CD4-positive, CD25-positive, alpha-beta regulatory T cell (primary cell): ENCODE measurements around the gene ZNF121. TPM values are rescaled to one million over a fixed set of nuclear protein-coding genes. Genes with fewer than 3 reads are reported as not detected.
A peak's percentile ranks its signal among the peaks of the same experiment; 100 is the strongest.

ENCODE experiments used
- ATAC-seq, 2 donors: fragments of 150-1000 bp; cut with Tn5 transposase; one replicate each; pipeline ENCODE4 v1.10.0; 2021; ENCODE audit warnings: low read depth in 2 of 2, moderate number of reproducible peaks in 2 of 2, moderate library complexity in 1 of 2
- DNase-seq, 3 donors: peaks; one replicate each; pipeline versions ENCODE4 v3.0.0 to v3.0.0-alpha.2; 2012 to 2022; ENCODE audit warnings: mixed read lengths in 1 of 3
- H3K27ac ChIP-seq: one replicate; pipeline ENCODE4 v1.7.0; 2013; ENCODE audit warnings: mild to moderate bottlenecking, low read length; ENCODE audit not compliant: insufficient read depth, poor library complexity, severe bottlenecking
- H3K27me3 ChIP-seq: one replicate; pipeline ENCODE4 v1.7.0; 2013; ENCODE audit warnings: low read length; ENCODE audit not compliant: control insufficient read depth, insufficient read depth
- H3K36me3 ChIP-seq: one replicate; pipeline ENCODE4 v1.7.0; 2013; ENCODE audit warnings: mild to moderate bottlenecking, low read length, moderate library complexity; ENCODE audit not compliant: control insufficient read depth, insufficient read depth
- H3K4me1 ChIP-seq: 2 replicates; pipeline ENCODE4 v1.7.0; 2013; ENCODE audit warnings: mild to moderate bottlenecking, low read length; ENCODE audit not compliant: insufficient read depth, control insufficient read depth, poor library complexity, severe bottlenecking
- H3K4me3 ChIP-seq: one replicate; pipeline ENCODE4 v1.7.0; 2013; ENCODE audit warnings: low read depth, mild to moderate bottlenecking, low read length, moderate library complexity
- H3K9me3 ChIP-seq, 2 experiments: 1 replicate in 1 of 2; 2 replicates in 1 of 2; pipeline ENCODE4 v1.7.0; 2013; ENCODE audit warnings: low read length in 2 of 2, mild to moderate bottlenecking in 1 of 2, moderate library complexity in 1 of 2; ENCODE audit not compliant: control insufficient read depth in 2 of 2
- H3K27ac Mint-ChIP-seq, 3 donors: one replicate each; pipeline ENCODE4 v1.8.0; 2020 to 2022; ENCODE audit warnings: mild to moderate bottlenecking in 3 of 3, mixed read lengths in 3 of 3, moderate library complexity in 2 of 3
- H3K27me3 Mint-ChIP-seq: one replicate; pipeline ENCODE4 v1.8.0; 2022; ENCODE audit warnings: mild to moderate bottlenecking, mixed read lengths
- H3K36me3 Mint-ChIP-seq: one replicate; pipeline ENCODE4 v1.8.0; 2020; ENCODE audit warnings: mixed read lengths
- H3K4me1 Mint-ChIP-seq, 4 donors: one replicate each; pipeline ENCODE4 v1.8.0; 2020 to 2022; ENCODE audit warnings: mixed read lengths in 4 of 4, mild to moderate bottlenecking in 1 of 4
- H3K4me3 Mint-ChIP-seq, 4 donors: one replicate each; pipeline ENCODE4 v1.8.0; 2020 to 2022; ENCODE audit warnings: mild to moderate bottlenecking in 4 of 4, mixed read lengths in 4 of 4, moderate library complexity in 3 of 4
- H3K9me3 Mint-ChIP-seq, 7 donors: one replicate each; pipeline ENCODE4 v1.8.0; 2020 to 2022; ENCODE audit warnings: mixed read lengths in 7 of 7, mild to moderate bottlenecking in 3 of 7, moderate library complexity in 2 of 7
- polyA plus RNA-seq, 4 donors: library from polyadenylated mRNA; unstranded; fragments of 300-500 nt; fragmentation: Illumina TruSeq; gene quantifications; one replicate each; pipeline ENCODE4 v1.2.3, GENCODE V29; 2021
- total RNA-seq: library from RNA; stranded (reverse); gene quantifications from one replicate; pipeline ENCODE4 v1.2.3, GENCODE V29; 2022

ZNF121 gene
- total and polyA plus RNA-seq, 5 donors from 2014 or later, result 1.6 to 23.8 (median 5.3) TPM

- Mint-ChIP-seq H3K9me3 (peaks cover 8 to 59% (median 25%) of the 10 kb centered on the region in 7 donors), H3K36me3 (peaks cover 59% of the 10 kb centered on the region), H3K4me3 (peak overlapping the region in 3 of 4 donors; percentile 49 to 70 (median 52)), H3K27ac (peak overlapping the region in 1 of 3 donors; percentile 56), H3K27me3 (no peaks in the 10 kb centered on the region), H3K4me1 (peaks cover 0 to 44% (median 15%) of the 10 kb centered on the region in 4 donors)
- Histone ChIP-seq H3K36me3 (peaks cover 53% of the 10 kb centered on the region), H3K27me3 (no peaks in the 10 kb centered on the region), H3K4me1 (peaks cover 10% of the 10 kb centered on the region), H3K4me3 (no peak overlapping the region), H3K27ac (no peak overlapping the region), H3K9me3 (peaks cover 23 to 52% of the 10 kb centered on the region in 2 experiments)
- no peak for DNase-seq
- no peak for ATAC-seq
These were observed 48.4 kb downstream of the ZNF121 start for GRCh38 chr19:9535934-9536333.

- peaks cover 0 to 13% (median 0%) of the 10 kb centered on the region in 4 donors for H3K4me1 Mint-ChIP-seq
- H3K9me3 ChIP-seq, result peaks cover 57 to 91% of the 10 kb centered on the region in 2 experiments
These were observed 52.4 kb downstream of the ZNF121 start for GRCh38 chr19:9531933-9532332.

GRCh38 chr19:9528757-9529336 lies 55.5 kb downstream of the ZNF121 start:
- H3K36me3 Mint-ChIP-seq, result peaks cover 70% of the 10 kb centered on the region
- Histone ChIP-seq H3K4me1 (no peaks in the 10 kb centered on the region), H3K27ac (no peak overlapping the region), H3K4me3 (peak overlapping the region; percentile 5), H3K9me3 (peaks cover 76 to 92% of the 10 kb centered on the region in 2 experiments), H3K36me3 (peaks cover 56% of the 10 kb centered on the region), H3K27me3 (no peaks in the 10 kb centered on the region)
- H3K4me1 Mint-ChIP-seq, result no peaks in the 10 kb centered on the region
- H3K4me3 Mint-ChIP-seq, result no peak overlapping the region
- ATAC-seq, result no peak
- H3K27me3 Mint-ChIP-seq, result no peaks in the 10 kb centered on the region
- peak in 1 of 3 donors; percentile 7 for DNase-seq
- H3K9me3 Mint-ChIP-seq, result peaks cover 0 to 85% (median 38%) of the 10 kb centered on the region in 7 donors
- no peak overlapping the region for H3K27ac Mint-ChIP-seq

More at GRCh38 chr19:9531933-9532332, 52.4 kb downstream of the ZNF121 start:
- Mint-ChIP-seq H3K9me3 (peaks cover 0 to 79% (median 27%) of the 10 kb centered on the region in 7 donors), H3K36me3 (peaks cover 80% of the 10 kb centered on the region), H3K27me3 (no peaks in the 10 kb centered on the region), H3K27ac (no peak overlapping the region), H3K4me3 (no peak overlapping the region)
- ATAC-seq (no peak), DNase-seq (no peak)
- Histone ChIP-seq H3K4me1 (no peaks in the 10 kb centered on the region), H3K27ac (no peak overlapping the region), H3K4me3 (no peak overlapping the region), H3K27me3 (no peaks in the 10 kb centered on the region), H3K36me3 (peaks cover 81% of the 10 kb centered on the region)

GRCh38 chr19:9523885-9524474 lies 60.3 kb downstream of the ZNF121 start:
- H3K4me1 Mint-ChIP-seq, result no peaks in the 10 kb centered on the region
- H3K9me3 Mint-ChIP-seq, result peaks cover 0 to 78% (median 32%) of the 10 kb centered on the region in 7 donors
- no peaks in the 10 kb centered on the region for H3K4me1 ChIP-seq
- no peaks in the 10 kb centered on the region for H3K27me3 ChIP-seq
- H3K36me3 Mint-ChIP-seq, result peaks cover 36% of the 10 kb centered on the region
- H3K27me3 Mint-ChIP-seq, result no peaks in the 10 kb centered on the region
- H3K4me3 Mint-ChIP-seq, result no peak overlapping the region
- H3K4me3 ChIP-seq, result no peak overlapping the region
- no peak for ATAC-seq
- no peak overlapping the region for H3K27ac Mint-ChIP-seq
- peaks cover 9% of the 10 kb centered on the region for H3K36me3 ChIP-seq
- peaks cover 72 to 93% of the 10 kb centered on the region in 2 experiments for H3K9me3 ChIP-seq
- H3K27ac ChIP-seq, result no peak overlapping the region
- DNase-seq, result no peak

Other genes starting within 250 kb of the ZNF121 start
- gene ZNF177, start 221.5 kb downstream of the ZNF121 start, total RNA-seq, result 0.81 TPM
- gene ZNF177, start 221.5 kb downstream of the ZNF121 start, polyA plus RNA-seq, result under 1 TPM; 0.19 to 0.67 (median 0.61) TPM
- 63.3 TPM for gene ZNF266, start 148.9 kb downstream of the ZNF121 start, total RNA-seq
- 10 to 100 TPM; 19.9 to 23.3 (median 21.4) TPM for gene ZNF266, start 148.9 kb downstream of the ZNF121 start, polyA plus RNA-seq
- gene ZNF560, start 85.9 kb downstream of the ZNF121 start, total RNA-seq, result not detected
- not detected for gene ZNF560, start 85.9 kb downstream of the ZNF121 start, polyA plus RNA-seq
- 10.6 TPM for gene ZNF426, start 45.9 kb downstream of the ZNF121 start, total RNA-seq
- 10 to 100 TPM in 3 of 4 donors, 1 to 10 TPM in 1; 8.9 to 14.8 (median 12.6) TPM for gene ZNF426, start 45.9 kb downstream of the ZNF121 start, polyA plus RNA-seq
- gene ZNF561, start 36.7 kb upstream of the ZNF121 start, total RNA-seq, result 36.6 TPM
- gene ZNF561, start 36.7 kb upstream of the ZNF121 start, polyA plus RNA-seq, result 10 to 100 TPM; 17.0 to 25.2 (median 22.8) TPM
- 13.5 TPM for gene ZNF562, start 90.6 kb upstream of the ZNF121 start, total RNA-seq
- 1 to 10 TPM; 2.0 to 5.0 (median 3.3) TPM for gene ZNF562, start 90.6 kb upstream of the ZNF121 start, polyA plus RNA-seq
- gene ZNF846, start 184.2 kb upstream of the ZNF121 start, total RNA-seq, result 8.4 TPM
- 1 to 10 TPM; 3.6 to 6.4 (median 3.9) TPM for gene ZNF846, start 184.2 kb upstream of the ZNF121 start, polyA plus RNA-seq
- gene FBXL12, start 234.6 kb upstream of the ZNF121 start, total RNA-seq, result 34.8 TPM
- 10 to 100 TPM in 1 of 4 donors, 1 to 10 TPM in 3; 7.8 to 15.9 (median 9.5) TPM for gene FBXL12, start 234.6 kb upstream of the ZNF121 start, polyA plus RNA-seq
- 234 TPM for gene UBL5, start 243.4 kb upstream of the ZNF121 start, total RNA-seq
- gene UBL5, start 243.4 kb upstream of the ZNF121 start, polyA plus RNA-seq, result 100 to 1,000 TPM; 786 to 952 (median 832) TPM